ENCODE data around the gene PITX2. TPM values are rescaled to one million over a fixed set of nuclear protein-coding genes. Genes with fewer than 3 reads are reported as not detected.

Gene PITX2
- total RNA-seq, 1 experiment from 2014 or later = 8.5 TPM

GRCh38 chr4:110667670-110668069, 44.8 kb upstream of the PITX2 start:
- H3K4me3 Mint-ChIP-seq = no peak overlapping the region
- no peak for DNase-seq
- no peak overlapping the region for H3K4ac ChIP-seq (ENCODE audit: low read depth, low read length)
- H3K9me3 ChIP-seq (ENCODE audit: control insufficient read depth, low read depth, low read length) = no peaks in the 10 kb centered on the region
- H3K4me1 ChIP-seq (ENCODE audit: insufficient read depth, low read length) = no peaks in the 10 kb centered on the region
- H3K27ac ChIP-seq (ENCODE audit: insufficient read length, low read depth, low read length) = no peak overlapping the region
- no peak overlapping the region for H3K9ac ChIP-seq (ENCODE audit: extremely low read depth, insufficient read length, low read length)
- H4K8ac ChIP-seq (replicated peaks; ENCODE audit: insufficient read length, low read depth, low read length) = no peak overlapping the region
- H2BK5ac ChIP-seq (ENCODE audit: insufficient read length, low read length) = no peak overlapping the region
- no peak overlapping the region for H3K56ac ChIP-seq (ENCODE audit: insufficient read length, low read depth, low read length)
- no peaks in the 10 kb centered on the region for H3K27me3 ChIP-seq (ENCODE audit: insufficient read depth, low read length)
- H2AFZ ChIP-seq (ENCODE audit: low read length) = no peak overlapping the region
- H2AK5ac ChIP-seq (ENCODE audit: insufficient read length, low read length) = no peak overlapping the region
- no peak overlapping the region for H2BK15ac ChIP-seq (ENCODE audit: low read depth, low read length)
- H3K27me3 Mint-ChIP-seq (ENCODE audit: low read depth) = no peaks in the 10 kb centered on the region
- H3K23ac ChIP-seq (ENCODE audit: insufficient read length, low read depth, low read length) = no peak overlapping the region
- H3K4me1 Mint-ChIP-seq = 0 out of 4 replicates have a peak, but pooled peaks cover 0 to 2% of the 10 kb centered on the region in 2 experiments
- H3K23me2 ChIP-seq (ENCODE audit: insufficient read length, low read depth, low read length, poor library complexity, severe bottlenecking) = no peaks in the 10 kb centered on the region
- no peaks in the 10 kb centered on the region for H3K79me1 ChIP-seq (ENCODE audit: insufficient read depth, low read depth, low read length, poor library complexity, severe bottlenecking)
- H2BK12ac ChIP-seq (ENCODE audit: insufficient read length, low read depth, low read length) = no peak overlapping the region
- H4K91ac ChIP-seq (ENCODE audit: insufficient read length, low read depth, low read length) = no peak overlapping the region
- no peak overlapping the region for H4K5ac ChIP-seq (ENCODE audit: insufficient read length, low read depth, low read length)
- no peak overlapping the region for H3K4me2 ChIP-seq (ENCODE audit: insufficient read depth, insufficient read length, low read length)
- no peak for TF ChIP-seq CTCF (conservative IDR thresholded peaks at IDR 0.05)
- H3K36me3 Mint-ChIP-seq (ENCODE audit: insufficient read depth in 1 of 3, low read depth in 3 of 3) = no peaks in the 10 kb centered on the region
- WGBS (ENCODE audit: extremely low coverage, insufficient read length, low lambda C conversion rate) = no CpG with 5 or more reads among the region's 3 CpGs
- no peak overlapping the region for H2BK20ac ChIP-seq (ENCODE audit: low read depth, low read length, poor library complexity, severe bottlenecking)
- no peak overlapping the region for H3K18ac ChIP-seq (ENCODE audit: insufficient read length, low read depth, low read length)
- H2BK120ac ChIP-seq (ENCODE audit: low read depth, low read length, poor library complexity, severe bottlenecking) = no peak overlapping the region
- no peaks in the 10 kb centered on the region for H3K79me2 ChIP-seq (ENCODE audit: insufficient read depth, low read length)
- H3K9me3 Mint-ChIP-seq = no peaks in the 10 kb centered on the region
- H3T11ph ChIP-seq (ENCODE audit: low read length) = no peak overlapping the region
- no peak overlapping the region for H3K27ac Mint-ChIP-seq
- no peaks in the 10 kb centered on the region for H4K20me1 ChIP-seq (ENCODE audit: control insufficient read depth, insufficient read depth, insufficient read length)
- no peak overlapping the region for H3K14ac ChIP-seq (ENCODE audit: insufficient read depth, low read length)

All from H9 (cell line).